ENCODE data around the gene KLLN. TPM values are rescaled to one million over a fixed set of nuclear protein-coding genes. Genes with fewer than 3 reads are reported as not detected.

The KLLN gene
- total and polyA plus RNA-seq, 2 of the 13 experiments (the other 11 are each of a cell fraction or from before 2014, with no cell fraction given) = 0.08 to 0.44 TPM

- peaks cover 36% of the 10 kb centered on the region for H3K79me2 ChIP-seq (ENCODE audit: insufficient read depth, low read length)
- peak overlapping the region; percentile 97 for H3K4me2 ChIP-seq (ENCODE audit: low read depth, low read length)
- ATAC-seq (peak; percentile 13), DNase-seq (ENCODE audit: low spot score) (no peak), FAIRE-seq (no peak)
- peak overlapping the region; percentile 82 for H3K9ac ChIP-seq (ENCODE audit: insufficient read depth, low read depth, low read length)
- intact Hi-C loops (cut with micrococcal nuclease; ENCODE audit: unreplicated experiment) (loop anchor here (1.0 to 2.0 kb wide), 2 partner anchors 44 to 71 kb away; partner anchors contain the start of gene ATAD1), in situ Hi-C loops (cut with HindIII; ENCODE audit: extremely low pct_ligation_motif_present, low pct_unique_long_range_greater_than_20kb) (loop anchor here (5.0 kb wide), 2 partner anchors 250 to 525 kb away; no protein-coding TSS in a partner anchor)
- POLR2A ChIA-PET = interaction anchor here (0.9 to 3.6 kb wide), 12 partner anchors 10 to 1839 kb away, joined by 3 to 31 read pairs (median 6); partner anchors contain the start of genes ATAD1, KIF20B and MINPP1
- peak overlapping the region; percentile 65 to 94 (median 80) for H3K4me3 ChIP-seq (replicated peaks in 1 of 3; ENCODE audit: insufficient read depth in 1 of 3, low read depth in 2 of 3, low read length in 3 of 3)
- H3K27ac ChIP-seq (ENCODE audit: extremely low read length, insufficient read depth, low read length) = peak overlapping the region; percentile 88
- BruUV-seq (replicated peaks) = no TSS peak
- CTCF ChIA-PET (ENCODE audit: low intra/inter-chr PET ratio, low total read pairs) = no interaction called here
- H2AFZ ChIP-seq (ENCODE audit: low read length) = no peak overlapping the region
- H4K20me1 ChIP-seq (ENCODE audit: insufficient read depth, low read length) = peaks cover 31% of the 10 kb centered on the region
- H3K4me1 ChIP-seq (ENCODE audit: insufficient read depth, low read length) = peaks cover 13% of the 10 kb centered on the region
- H3K9me3 ChIP-seq (ENCODE audit: low read length) = no peaks in the 10 kb centered on the region
- H3K36me3 ChIP-seq (replicated peaks in 1 of 2; ENCODE audit: control insufficient read depth in 1 of 2, insufficient read depth in 2 of 2, low read length in 2 of 2) = no peaks in the 10 kb centered on the region
- 2% methylated on average over 15 of the region's 21 CpGs for WGBS (ENCODE audit: low lambda C conversion rate)
- H3K27me3 ChIP-seq (ENCODE audit: control insufficient read depth in 1 of 2, insufficient read depth in 2 of 2, low read length in 2 of 2) = no peaks in the 10 kb centered on the region; a peak in 1 of 5 replicates
- no peak for TF ChIP-seq KLF13 (CRISPR knock-in tag; IDR thresholded peaks at IDR 0.05)
- no peak for TF ChIP-seq ATM (IDR thresholded peaks at IDR 0.05; ENCODE audit: borderline replicate concordance)
- TF ChIP-seq ZFP82 (CRISPR knock-in tag; IDR thresholded peaks at IDR 0.05; ENCODE audit: borderline replicate concordance) = 0 out of 2 replicates have a peak, but pooled peaks have one; percentile 34
- TF ChIP-seq THAP9 (CRISPR knock-in tag; IDR thresholded peaks at IDR 0.05; ENCODE audit: borderline replicate concordance) = 0 out of 2 replicates have a peak, but pooled peaks have one; percentile 7
- TF ChIP-seq PRMT3 (CRISPR knock-in tag; IDR thresholded peaks at IDR 0.05; ENCODE audit: borderline replicate concordance, low read depth) = no peak
- no peak for TF ChIP-seq ZNF704 (CRISPR knock-in tag; IDR thresholded peaks at IDR 0.05; ENCODE audit: borderline replicate concordance)
- TF ChIP-seq POLR2G (IDR thresholded peaks at IDR 0.05; ENCODE audit: low read depth, low read length) = no peak
- TF ChIP-seq STAT5B (CRISPR knock-in tag; IDR thresholded peaks at IDR 0.05) = no peak
- TF ChIP-seq AHDC1 (CRISPR knock-in tag; IDR thresholded peaks at IDR 0.05; ENCODE audit: borderline replicate concordance) = peak; percentile 22; the same call in 1 of the 2 replicates
- 0 out of 2 replicates have a peak, but pooled peaks have one; percentile 27 for TF ChIP-seq REXO4 (CRISPR knock-in tag; IDR thresholded peaks at IDR 0.05; ENCODE audit: borderline replicate concordance)
- no peak for TF ChIP-seq THAP7 (CRISPR knock-in tag; IDR thresholded peaks at IDR 0.05)
- no peak for TF ChIP-seq HMG20B (CRISPR knock-in tag; conservative IDR thresholded peaks at IDR 0.05)
- TF ChIP-seq RFXANK (CRISPR knock-in tag; IDR thresholded peaks at IDR 0.05) = no peak
- no peak for TF ChIP-seq ZBTB42 (CRISPR knock-in tag; IDR thresholded peaks at IDR 0.05)
Measured at GRCh38 chr10:87862679-87863052, 667 bp downstream of the KLLN start.

Measured in HepG2 (cell line).